Hematopoietic multipotent progenitor cell (in vitro differentiated cells): ENCODE measurements around the gene LPAR6. TPM values are rescaled to one million over a fixed set of nuclear protein-coding genes. Genes with fewer than 3 reads are reported as not detected.

Experiments used
- DNase-seq, 3 donors: peaks; one replicate each; pipeline ENCODE4 v3.0.0-alpha.2; 2011 to 2015; ENCODE audit warnings: low read depth in 2 of 3, low spot score in 2 of 3
- total RNA-seq: library from RNA; depleted of rRNA; stranded (reverse); fragments of >200 nt; gene quantifications from one replicate; pipeline ENCODE4 v1.2.3, GENCODE V29; 2012

The LPAR6 gene
- total RNA-seq, 1 donor, result 4.6 TPM

GRCh38 chr13:48415516-48415915, 2.6 kb upstream of the LPAR6 start:
- no peak for DNase-seq

- DNase-seq, result no peak
Observed at GRCh38 chr13:48414501-48414900, 1.6 kb upstream of the LPAR6 start.

GRCh38 chr13:48411841-48412531, 927 bp downstream of the LPAR6 start:
- no peak for DNase-seq

DNA sequence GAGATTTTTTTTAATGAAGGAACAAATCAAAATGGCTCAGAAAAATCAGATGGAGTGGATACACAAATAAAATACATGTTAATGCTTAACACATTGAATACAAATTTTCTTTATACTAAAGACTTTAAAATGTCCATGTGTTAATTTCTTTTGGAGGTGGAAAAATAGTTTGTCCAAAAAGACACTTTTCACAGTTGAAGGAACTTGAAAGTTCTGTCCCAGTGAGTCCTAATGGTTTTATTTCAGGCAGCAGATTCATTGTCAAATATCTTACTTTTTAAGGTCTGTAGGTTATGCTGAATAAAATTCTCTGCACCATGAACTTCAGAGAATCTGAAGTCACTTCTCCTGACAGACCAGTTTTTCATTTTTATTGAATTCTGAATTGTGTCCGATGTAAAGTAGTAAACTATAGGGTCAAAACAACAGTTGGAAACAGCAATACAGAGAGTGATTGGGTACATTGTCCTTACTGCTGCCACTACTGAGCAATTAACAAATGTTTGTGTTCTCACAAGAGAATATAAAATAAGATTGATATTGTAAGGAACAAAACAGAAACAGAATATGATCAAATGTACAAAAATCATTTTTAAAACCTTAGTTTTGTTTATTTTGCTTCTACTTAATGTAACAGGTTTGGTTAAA, 1.6 kb downstream of the LPAR6 start:
- DNase-seq, result no peak

DNA sequence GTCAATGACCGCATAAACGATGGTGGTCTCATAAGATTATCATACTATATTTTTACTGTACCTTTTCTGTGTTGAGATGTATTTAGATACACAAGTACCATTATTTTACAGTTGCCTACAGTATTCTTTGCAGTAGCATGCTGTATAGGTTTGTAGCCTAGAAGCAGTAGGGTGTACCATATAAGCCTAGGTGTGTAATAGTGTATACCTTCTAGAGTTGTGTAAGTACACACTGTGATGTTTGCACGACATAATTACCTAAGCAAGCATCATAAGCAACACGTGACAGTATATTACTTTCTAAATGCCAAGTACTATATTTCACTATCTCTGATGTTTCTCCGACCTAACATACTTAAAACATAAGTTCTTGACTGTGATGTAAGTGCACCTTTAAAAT, 2.7 kb downstream of the LPAR6 start:
- DNase-seq, result no peak

DNA sequence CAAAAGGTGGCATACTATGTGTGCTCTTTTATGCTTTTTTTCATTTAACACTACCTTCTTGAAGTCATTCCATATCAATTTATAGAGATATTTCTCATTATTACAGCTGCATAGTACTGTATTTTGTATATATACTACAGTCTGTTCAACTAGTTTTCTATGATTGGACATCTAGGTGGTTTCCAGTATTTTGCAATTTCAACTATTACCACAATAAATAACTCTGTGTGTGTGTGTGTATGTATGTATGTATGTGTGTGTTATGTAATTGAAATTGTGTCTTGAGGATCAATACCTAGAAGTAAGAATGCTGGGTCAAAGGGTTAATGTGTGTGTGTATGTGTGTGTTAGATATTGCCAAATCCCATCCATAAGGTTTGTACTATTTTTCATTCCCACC, 7.0 kb downstream of the LPAR6 start:
- DNase-seq, result no peak

DNA sequence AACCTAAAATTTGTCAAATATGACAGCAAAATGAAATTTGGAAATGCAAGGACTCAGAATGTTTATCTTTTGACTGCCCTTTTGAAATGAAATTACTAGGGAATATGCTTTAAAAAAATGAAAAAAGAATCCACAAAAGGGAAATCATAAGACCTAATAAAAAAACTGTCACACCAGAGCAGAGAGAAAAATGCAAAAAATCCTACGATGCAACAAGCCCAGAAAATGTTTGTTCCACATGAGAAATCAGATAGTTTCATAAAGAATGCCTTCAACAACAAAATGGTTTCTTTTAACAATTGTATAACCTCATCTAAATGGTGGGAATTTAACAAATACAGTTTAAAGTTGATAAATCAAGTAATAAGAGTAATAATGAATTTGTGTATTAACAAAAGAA, 8.0 kb downstream of the LPAR6 start:
- DNase-seq, result no peak

DNA sequence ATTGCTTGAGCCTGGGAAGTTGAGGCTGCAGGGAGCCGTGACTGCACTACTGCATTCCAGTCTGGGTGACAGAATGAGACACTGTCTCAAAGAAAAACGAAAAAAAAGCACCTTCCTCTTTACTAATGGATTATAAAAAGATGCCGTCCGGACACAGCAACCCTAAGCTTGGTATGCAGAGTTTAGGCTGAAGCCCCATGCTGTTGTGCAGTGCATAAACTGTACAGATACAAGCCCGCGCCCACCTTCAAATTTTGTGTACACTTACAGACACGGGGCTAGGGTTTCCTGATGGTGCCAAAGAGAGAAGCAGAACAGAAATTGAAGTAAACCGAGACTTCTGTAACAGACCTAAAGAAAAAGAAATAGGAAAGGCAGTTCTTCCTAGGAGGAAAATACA, 9.0 kb downstream of the LPAR6 start:
- DNase-seq, result no peak

DNA sequence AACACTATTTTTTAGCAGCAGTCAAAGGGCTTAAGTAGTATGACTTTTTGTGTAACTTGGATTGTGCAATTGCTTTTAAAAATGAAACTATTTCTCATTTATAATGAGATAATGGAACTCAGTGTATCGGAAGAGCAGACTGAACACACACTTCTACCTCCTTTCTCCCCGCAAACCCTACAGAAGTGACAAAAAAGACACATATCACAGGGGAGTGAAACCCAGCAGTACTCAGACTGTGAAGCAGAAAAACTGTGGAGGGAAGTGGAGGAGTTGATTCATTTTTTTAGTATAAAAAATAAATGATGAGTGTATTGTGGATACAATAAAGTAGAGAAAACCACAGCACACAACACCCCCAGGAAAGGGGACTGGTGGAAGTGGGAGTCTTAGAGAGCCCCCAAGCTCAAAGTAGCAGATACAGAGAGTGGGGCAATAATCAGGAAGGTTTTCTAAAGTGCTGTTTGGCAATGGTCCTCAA, 9.7 kb downstream of the LPAR6 start:
- peak in 1 of 3 donors; percentile 61 for DNase-seq

DNA sequence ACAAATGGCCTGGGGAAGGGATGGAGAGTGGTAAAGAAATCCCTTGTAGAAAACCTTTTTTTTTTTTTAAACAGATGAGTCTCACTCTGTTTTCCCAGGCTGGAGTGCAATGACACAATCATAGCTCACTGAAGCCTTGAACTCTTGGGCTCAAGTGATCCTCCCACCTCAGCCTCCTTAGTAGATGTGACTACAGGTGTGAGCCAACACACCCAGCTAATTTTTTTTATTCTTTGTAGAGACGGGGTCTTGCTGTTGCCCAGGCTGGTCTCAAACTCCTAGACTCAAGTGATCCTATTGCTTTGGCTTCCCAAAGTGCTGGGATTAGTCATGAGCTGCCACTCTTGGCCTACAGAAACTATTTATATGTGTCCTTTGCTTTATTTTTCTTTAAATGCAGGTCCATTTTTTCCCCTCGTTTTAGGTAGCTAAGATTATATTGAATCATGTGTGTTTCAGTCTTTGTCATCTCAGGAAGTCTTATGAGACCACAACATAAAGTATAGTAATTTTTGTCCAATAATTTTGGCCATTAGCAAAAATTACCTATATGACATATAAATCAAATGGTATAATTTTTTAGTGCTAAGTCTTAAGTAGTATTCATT, 10.5 kb downstream of the LPAR6 start:
- DNase-seq, result no peak

- peak in 1 of 3 donors; percentile 42 for DNase-seq
Observed at GRCh38 chr13:48401480-48401879, 11.4 kb downstream of the LPAR6 start.

DNA sequence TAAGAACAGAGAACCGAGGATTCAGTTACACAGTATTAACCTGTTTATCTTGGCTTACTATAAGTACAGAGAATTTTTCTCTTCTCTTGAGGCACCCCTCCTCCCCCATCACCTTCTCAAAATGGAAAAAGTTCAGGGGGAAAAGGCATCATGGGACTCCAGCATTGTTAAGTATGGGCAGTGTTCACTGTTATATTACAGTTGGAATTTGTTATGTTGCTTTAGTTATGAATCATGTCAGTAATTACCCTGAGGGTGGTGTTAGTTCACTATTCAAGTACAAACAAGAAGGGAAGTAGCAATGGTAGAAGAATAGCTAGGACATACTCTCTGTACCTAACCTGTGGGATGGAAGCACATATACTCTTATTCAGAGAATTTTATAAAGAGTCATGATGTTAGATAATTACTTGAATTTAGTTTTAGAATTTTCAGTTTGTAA, 12.0 kb downstream of the LPAR6 start:
- DNase-seq, result peak in 2 of 3 donors; percentile 35 to 65

DNA sequence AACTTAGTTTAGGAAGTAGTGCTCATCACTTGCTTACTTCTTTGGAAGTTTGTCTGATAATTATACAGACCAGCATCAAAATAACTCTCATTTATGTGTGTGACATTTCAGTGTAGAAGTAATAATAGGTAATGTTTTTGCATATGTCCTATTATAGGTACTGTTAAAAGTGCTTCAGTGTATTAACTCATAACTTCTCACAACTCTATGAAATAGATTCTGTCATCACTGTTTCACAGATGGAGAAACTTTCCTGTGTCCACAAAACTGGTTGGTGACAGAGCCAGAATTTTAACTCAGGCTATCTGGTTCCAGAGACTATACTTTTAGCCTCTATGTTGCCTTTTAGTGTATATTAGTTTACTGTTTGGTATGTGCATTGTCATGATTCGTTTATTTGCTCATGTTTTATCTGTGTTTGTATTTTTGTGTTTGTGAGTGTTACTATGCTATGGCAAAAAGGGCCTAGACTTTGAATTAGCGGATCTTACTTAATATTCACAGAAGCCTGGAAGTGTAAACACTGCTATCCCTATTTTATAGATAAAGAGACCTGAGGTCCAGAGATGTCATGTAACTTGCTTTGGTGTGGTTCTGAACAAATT, 12.7 kb downstream of the LPAR6 start:
- no peak for DNase-seq

DNA sequence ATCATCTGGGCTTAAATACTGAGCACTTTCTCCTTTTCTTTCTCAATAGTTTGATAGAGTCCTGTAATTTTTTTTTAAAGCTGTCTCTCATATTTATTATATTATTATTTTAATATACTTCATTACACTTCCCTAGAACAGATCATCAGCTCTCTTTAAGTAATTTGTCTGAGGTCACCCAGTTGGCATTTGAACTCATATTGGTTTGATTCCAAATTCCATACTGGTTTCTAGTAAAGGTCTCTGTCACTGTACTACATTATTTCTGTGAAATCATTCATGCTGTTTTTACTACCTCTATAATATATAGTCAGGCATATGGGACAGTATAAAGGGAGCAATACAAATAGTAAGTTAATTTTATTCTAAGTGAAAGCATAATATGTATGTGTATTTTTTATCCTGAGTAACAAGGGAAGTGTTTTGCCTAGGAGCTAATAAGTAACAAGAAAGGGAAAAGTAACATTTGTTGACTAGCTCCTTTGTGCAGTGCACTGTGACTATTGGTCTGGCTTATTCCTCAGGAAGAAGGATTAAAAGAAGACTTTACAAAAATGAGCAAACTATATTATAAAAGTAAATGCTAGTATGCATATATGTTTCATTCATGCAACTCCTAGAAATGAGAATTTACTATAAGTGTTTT, 14.3 kb downstream of the LPAR6 start:
- no peak for DNase-seq

- DNase-seq, result no peak
Observed at GRCh38 chr13:48397744-48398143, 15.2 kb downstream of the LPAR6 start.

- no peak for DNase-seq
Observed at GRCh38 chr13:48393698-48394085, 19.2 kb downstream of the LPAR6 start.

DNA sequence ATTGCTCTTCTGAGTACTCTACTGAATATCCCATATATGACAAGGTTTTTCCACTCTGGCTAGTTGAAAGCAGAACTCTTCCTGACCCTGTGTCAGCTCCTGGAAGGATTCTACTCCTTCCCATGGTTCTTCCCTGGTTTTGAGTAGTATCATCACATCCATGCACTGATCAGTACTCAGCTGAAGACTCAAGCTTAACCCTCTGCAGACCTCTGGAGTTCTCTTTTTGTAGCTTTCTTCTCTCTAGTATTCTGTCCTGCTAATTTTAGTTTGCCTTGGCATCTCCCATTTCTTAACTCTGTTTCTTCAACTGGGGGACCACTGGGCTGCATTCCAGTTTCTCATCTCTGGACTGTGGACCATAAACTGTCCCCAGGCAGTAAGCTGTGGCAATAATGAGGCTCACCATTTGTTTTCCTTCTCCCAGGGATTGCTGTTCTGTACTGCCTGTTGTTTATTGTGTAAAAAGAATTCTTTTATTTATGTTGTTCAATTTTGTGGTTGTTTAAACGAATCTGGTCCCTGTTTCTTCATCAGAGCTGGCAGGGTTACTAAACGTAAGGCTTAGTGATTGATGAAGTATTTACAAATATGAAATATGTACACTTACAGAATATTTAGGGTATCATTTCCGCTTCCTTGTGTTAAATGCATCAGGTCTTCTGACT, 19.7 kb downstream of the LPAR6 start:
- no peak for DNase-seq

DNA sequence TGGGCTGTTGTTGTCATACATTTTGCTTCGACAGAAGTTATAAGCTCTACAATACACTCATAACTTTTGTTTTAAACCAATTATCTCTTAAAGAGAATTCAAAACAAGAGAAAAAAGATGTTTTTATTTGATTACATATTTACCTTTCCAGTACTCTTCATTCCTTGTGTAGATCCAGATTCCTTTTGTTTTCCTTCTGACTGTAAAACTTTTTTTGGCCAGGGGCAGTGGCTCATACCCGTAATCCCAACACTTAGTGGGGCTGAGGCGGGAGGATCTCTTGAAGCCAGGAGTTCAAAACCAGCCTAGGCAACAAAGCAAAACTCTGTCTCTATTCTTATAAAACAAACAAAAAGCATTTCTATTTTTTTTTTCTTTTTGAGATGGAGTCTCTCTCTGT, 21.7 kb downstream of the LPAR6 start:
- DNase-seq, result no peak

DNA sequence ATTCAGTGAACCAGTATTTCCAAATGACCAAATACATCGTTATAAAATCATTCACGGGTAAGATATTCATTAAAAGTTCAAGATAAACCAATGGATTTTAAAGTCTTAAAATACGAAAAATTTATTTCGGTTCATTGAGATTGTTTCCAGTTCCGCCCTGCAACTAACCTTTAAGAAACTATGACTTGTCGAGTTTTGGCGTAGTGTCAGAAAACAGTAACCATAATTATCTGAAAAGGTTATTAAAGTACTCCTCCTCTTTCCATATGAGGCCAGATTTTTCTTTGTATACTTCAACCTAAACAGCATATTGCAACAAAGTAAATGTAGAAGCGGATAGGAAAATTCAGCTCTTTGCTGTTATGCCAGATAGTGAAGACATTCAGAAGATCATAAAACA, 26.1 kb downstream of the LPAR6 start:
- DNase-seq, result no peak

GRCh38 chr13:48383384-48383783, 29.5 kb downstream of the LPAR6 start:
- no peak for DNase-seq

- no peak for DNase-seq
Observed at GRCh38 chr13:48380581-48380980, 32.3 kb downstream of the LPAR6 start.
